Measurements from ENCODE around the gene SCUBE3. TPM values are rescaled to one million over a fixed set of nuclear protein-coding genes. Genes with fewer than 3 reads are reported as not detected.

Gene SCUBE3
- total and polyA plus RNA-seq, 2 experiments from 2014 or later: 0.39 to 1.1 TPM

DNA sequence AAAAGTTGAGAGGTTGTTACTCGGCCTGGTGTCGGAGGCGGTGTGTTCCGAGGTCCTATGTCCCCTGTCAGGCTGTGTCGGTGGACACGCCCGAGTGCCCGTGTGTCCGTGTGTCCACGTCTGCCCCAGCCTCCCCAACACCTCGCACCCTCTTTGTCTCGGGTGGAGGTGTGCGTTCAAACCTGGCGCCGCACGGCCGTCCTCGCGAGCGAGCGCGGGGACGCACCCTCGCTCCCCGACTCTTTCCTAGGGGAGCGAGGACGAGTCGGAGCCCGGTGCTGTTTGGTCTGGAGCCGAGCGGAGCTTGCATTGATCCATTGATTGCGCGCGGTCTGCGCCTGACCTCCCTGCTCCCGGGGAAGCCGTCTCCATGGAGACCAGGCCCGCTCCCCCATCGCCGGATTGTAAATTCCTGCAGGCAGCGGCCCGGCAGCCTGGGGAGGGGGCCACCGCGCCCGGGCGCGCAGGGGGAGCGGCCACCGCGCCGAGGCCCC is 411 bp upstream of the SCUBE3 start:
- Mint-ChIP-seq H3K9me3 (no peaks in the 10 kb centered on the region), H3K4me1 (peaks cover 43% of the 10 kb centered on the region), H3K27ac (no peak overlapping the region), H3K27me3 (ENCODE audit: insufficient read depth, low read depth, poor library complexity) (peaks cover 59% of the 10 kb centered on the region), H3K4me3 (peak overlapping the region; percentile 75), H3K36me3 (ENCODE audit: low read depth) (no peaks in the 10 kb centered on the region)
- H3K36me3 ChIP-seq (ENCODE audit: insufficient read depth): no peaks in the 10 kb centered on the region
- peak overlapping the region; percentile 76 for H3K4me3 ChIP-seq
- H3K9me2 ChIP-seq (ENCODE audit: insufficient read depth): no peaks in the 10 kb centered on the region
- H3K27ac ChIP-seq (ENCODE audit: low read depth): no peak overlapping the region
- H3K79me2 ChIP-seq (replicated peaks; ENCODE audit: insufficient read depth): no peaks in the 10 kb centered on the region; the same call in 1 of the 2 replicates
- H2AFZ ChIP-seq: peak overlapping the region; percentile 95
- DNase-seq (ENCODE audit: low spot score): peak; percentile 91
- H3K4me2 ChIP-seq: peak overlapping the region; percentile 86
- H3K4me1 ChIP-seq (ENCODE audit: insufficient read depth): peaks cover 35% of the 10 kb centered on the region
- peak; percentile 69 for ATAC-seq
- H3K27me3 ChIP-seq (ENCODE audit: insufficient read depth): peaks cover 88% of the 10 kb centered on the region
- H3F3A ChIP-seq (replicated peaks; ENCODE audit: low read depth): peaks cover 15% of the 10 kb centered on the region; the same call in 1 of the 2 replicates
- no peak for TF ChIP-seq ZNF331 (CRISPR knock-in tag; IDR thresholded peaks at IDR 0.05; ENCODE audit: low read depth)
- TF ChIP-seq, protein P1, sequence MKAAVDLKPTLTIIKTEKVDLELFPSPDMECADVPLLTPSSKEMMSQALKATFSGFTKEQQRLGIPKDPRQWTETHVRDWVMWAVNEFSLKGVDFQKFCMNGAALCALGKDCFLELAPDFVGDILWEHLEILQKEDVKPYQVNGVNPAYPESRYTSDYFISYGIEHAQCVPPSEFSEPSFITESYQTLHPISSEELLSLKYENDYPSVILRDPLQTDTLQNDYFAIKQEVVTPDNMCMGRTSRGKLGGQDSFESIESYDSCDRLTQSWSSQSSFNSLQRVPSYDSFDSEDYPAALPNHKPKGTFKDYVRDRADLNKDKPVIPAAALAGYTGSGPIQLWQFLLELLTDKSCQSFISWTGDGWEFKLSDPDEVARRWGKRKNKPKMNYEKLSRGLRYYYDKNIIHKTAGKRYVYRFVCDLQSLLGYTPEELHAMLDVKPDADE (IDR thresholded peaks at IDR 0.05): no peak
- TF ChIP-seq STAT1 (IDR thresholded peaks at IDR 0.05; ENCODE audit: unreplicated experiment): no peak
- no peak for TF ChIP-seq CREB1 (CRISPR knock-in tag; IDR thresholded peaks at IDR 0.05; ENCODE audit: low read depth)
- peaks cover 16% of the 10 kb centered on the region for H4K20me1 ChIP-seq (replicated peaks; ENCODE audit: insufficient read depth)

DNA sequence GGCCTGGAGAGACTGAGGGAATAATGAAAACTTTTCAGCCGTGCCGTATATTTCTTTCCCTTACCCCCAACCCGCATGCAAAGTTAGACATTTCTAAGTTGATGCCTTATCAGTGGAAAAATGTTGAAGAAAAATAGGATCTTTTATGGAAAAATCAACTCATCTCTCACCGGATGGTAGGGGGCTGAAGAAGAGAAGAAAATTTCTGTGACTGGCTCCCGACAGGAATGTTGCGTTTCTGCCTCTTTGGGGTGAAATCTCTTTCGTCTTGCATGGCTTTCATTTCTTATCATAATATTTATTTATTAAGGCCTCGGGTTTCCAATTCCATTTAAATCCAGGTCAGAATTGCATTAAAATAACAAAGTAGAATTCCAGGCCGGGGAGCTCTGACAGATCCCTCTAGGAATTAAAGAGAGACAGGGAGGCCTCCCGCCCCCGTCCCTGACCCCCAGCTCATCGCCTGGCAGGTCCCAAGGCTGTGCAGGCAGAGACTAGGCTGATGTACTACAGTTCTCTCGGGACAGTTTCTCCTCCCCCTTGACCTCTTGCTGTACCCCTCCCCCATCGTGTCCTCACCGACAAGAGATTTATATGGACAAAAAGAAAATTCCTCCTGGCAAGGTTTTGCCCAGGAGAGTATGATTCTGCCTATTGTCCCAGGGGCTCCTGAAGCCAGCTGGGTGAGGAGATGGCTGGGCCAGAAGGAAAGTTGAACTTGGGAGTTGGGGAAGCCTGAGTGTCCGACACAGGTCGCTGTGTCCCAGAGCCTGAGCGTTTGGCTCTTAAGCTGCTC is 1.3 kb downstream of the SCUBE3 start:
- Histone ChIP-seq H3K36me3 (ENCODE audit: insufficient read depth) (no peaks in the 10 kb centered on the region), H4K20me1 (replicated peaks; ENCODE audit: insufficient read depth) (peaks cover 21% of the 10 kb centered on the region), H3F3A (replicated peaks; ENCODE audit: low read depth) (peaks cover 15% of the 10 kb centered on the region; the same call in 1 of the 2 replicates), H3K79me2 (replicated peaks; ENCODE audit: insufficient read depth) (no peaks in the 10 kb centered on the region; the same call in 1 of the 2 replicates), H3K4me3 (peak overlapping the region; percentile 76), H3K4me1 (ENCODE audit: insufficient read depth) (peaks cover 35% of the 10 kb centered on the region), H3K9me2 (ENCODE audit: insufficient read depth) (no peaks in the 10 kb centered on the region), H3K27me3 (ENCODE audit: insufficient read depth) (peaks cover 91% of the 10 kb centered on the region), H2AFZ (peak overlapping the region; percentile 95; the same call in 1 of the 2 replicates), H3K4me2 (peak overlapping the region; percentile 86), H3K27ac (ENCODE audit: low read depth) (no peak overlapping the region)
- peak; percentile 53 for DNase-seq (ENCODE audit: low spot score)
- no peaks in the 10 kb centered on the region for H3K36me3 Mint-ChIP-seq (ENCODE audit: low read depth)
- H3K27ac Mint-ChIP-seq: no peak overlapping the region
- H3K27me3 Mint-ChIP-seq (ENCODE audit: insufficient read depth, low read depth, poor library complexity): peaks cover 49% of the 10 kb centered on the region
- no peaks in the 10 kb centered on the region for H3K9me3 Mint-ChIP-seq
- H3K4me1 Mint-ChIP-seq: peaks cover 53% of the 10 kb centered on the region
- H3K4me3 Mint-ChIP-seq: peak overlapping the region; percentile 71
- ATAC-seq: peak; percentile 8
- TF ChIP-seq CREB1 (CRISPR knock-in tag; IDR thresholded peaks at IDR 0.05; ENCODE audit: low read depth) (no peak), EZH2 (IDR thresholded peaks at IDR 0.05; ENCODE audit: low read depth, unreplicated experiment) (peak; percentile 50)

DNA sequence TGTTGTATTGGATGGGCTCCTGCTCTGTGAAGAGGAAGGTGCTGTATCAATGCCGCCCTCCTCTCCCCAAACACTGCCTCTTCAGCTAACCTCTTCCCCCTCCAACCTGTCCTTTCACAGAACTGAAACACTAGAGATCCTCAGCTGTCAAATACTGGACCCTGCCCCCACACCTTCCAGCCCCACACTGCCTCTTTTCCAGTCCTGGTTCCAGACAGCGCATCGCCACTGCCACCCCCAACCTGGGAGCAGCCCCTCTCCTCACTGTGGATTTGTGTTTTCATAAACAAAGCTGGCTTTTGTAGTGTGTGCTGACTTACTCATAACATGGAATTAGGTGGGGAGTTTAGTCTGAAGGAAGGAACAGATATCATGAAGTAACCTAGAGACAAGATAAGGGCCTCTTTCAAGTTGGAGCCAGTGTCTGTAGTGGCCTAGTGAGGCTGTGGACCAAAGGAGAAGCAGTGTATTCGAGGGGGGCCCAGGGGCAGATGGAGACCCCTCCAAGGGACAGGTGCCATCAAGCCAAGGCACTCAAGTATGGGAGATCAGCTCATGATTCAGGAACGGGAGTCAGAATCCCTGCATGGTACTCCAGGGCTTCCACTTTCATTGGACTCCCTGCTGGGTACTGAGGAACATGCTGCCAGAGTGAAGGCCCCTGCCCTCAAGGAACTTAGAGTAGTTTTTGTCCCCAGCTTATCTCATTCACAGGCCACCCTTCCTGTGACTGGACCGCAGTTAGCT is 2.1 kb downstream of the SCUBE3 start:
- Histone ChIP-seq H3K4me3 (peak overlapping the region; percentile 76), H3K27ac (ENCODE audit: low read depth) (no peak overlapping the region), H3K9me2 (ENCODE audit: insufficient read depth) (no peaks in the 10 kb centered on the region), H3K79me2 (replicated peaks; ENCODE audit: insufficient read depth) (no peaks in the 10 kb centered on the region; the same call in 1 of the 2 replicates), H3K4me1 (ENCODE audit: insufficient read depth) (peaks cover 35% of the 10 kb centered on the region), H2AFZ (no peak overlapping the region), H3F3A (replicated peaks; ENCODE audit: low read depth) (peaks cover 15% of the 10 kb centered on the region; the same call in 1 of the 2 replicates), H3K36me3 (ENCODE audit: insufficient read depth) (no peaks in the 10 kb centered on the region), H3K27me3 (ENCODE audit: insufficient read depth) (peaks cover 91% of the 10 kb centered on the region), H3K4me2 (peak overlapping the region; percentile 86), H4K20me1 (replicated peaks; ENCODE audit: insufficient read depth) (peaks cover 21% of the 10 kb centered on the region)
- Mint-ChIP-seq H3K27me3 (ENCODE audit: insufficient read depth, low read depth, poor library complexity) (peaks cover 49% of the 10 kb centered on the region), H3K36me3 (ENCODE audit: low read depth) (no peaks in the 10 kb centered on the region), H3K4me1 (peaks cover 53% of the 10 kb centered on the region), H3K4me3 (peak overlapping the region; percentile 71), H3K27ac (no peak overlapping the region), H3K9me3 (no peaks in the 10 kb centered on the region)
- DNase-seq (ENCODE audit: low spot score) (no peak), ATAC-seq (no peak)
- TF ChIP-seq ZNF331 (CRISPR knock-in tag; IDR thresholded peaks at IDR 0.05; ENCODE audit: low read depth): no peak
- TF ChIP-seq, protein P2, sequence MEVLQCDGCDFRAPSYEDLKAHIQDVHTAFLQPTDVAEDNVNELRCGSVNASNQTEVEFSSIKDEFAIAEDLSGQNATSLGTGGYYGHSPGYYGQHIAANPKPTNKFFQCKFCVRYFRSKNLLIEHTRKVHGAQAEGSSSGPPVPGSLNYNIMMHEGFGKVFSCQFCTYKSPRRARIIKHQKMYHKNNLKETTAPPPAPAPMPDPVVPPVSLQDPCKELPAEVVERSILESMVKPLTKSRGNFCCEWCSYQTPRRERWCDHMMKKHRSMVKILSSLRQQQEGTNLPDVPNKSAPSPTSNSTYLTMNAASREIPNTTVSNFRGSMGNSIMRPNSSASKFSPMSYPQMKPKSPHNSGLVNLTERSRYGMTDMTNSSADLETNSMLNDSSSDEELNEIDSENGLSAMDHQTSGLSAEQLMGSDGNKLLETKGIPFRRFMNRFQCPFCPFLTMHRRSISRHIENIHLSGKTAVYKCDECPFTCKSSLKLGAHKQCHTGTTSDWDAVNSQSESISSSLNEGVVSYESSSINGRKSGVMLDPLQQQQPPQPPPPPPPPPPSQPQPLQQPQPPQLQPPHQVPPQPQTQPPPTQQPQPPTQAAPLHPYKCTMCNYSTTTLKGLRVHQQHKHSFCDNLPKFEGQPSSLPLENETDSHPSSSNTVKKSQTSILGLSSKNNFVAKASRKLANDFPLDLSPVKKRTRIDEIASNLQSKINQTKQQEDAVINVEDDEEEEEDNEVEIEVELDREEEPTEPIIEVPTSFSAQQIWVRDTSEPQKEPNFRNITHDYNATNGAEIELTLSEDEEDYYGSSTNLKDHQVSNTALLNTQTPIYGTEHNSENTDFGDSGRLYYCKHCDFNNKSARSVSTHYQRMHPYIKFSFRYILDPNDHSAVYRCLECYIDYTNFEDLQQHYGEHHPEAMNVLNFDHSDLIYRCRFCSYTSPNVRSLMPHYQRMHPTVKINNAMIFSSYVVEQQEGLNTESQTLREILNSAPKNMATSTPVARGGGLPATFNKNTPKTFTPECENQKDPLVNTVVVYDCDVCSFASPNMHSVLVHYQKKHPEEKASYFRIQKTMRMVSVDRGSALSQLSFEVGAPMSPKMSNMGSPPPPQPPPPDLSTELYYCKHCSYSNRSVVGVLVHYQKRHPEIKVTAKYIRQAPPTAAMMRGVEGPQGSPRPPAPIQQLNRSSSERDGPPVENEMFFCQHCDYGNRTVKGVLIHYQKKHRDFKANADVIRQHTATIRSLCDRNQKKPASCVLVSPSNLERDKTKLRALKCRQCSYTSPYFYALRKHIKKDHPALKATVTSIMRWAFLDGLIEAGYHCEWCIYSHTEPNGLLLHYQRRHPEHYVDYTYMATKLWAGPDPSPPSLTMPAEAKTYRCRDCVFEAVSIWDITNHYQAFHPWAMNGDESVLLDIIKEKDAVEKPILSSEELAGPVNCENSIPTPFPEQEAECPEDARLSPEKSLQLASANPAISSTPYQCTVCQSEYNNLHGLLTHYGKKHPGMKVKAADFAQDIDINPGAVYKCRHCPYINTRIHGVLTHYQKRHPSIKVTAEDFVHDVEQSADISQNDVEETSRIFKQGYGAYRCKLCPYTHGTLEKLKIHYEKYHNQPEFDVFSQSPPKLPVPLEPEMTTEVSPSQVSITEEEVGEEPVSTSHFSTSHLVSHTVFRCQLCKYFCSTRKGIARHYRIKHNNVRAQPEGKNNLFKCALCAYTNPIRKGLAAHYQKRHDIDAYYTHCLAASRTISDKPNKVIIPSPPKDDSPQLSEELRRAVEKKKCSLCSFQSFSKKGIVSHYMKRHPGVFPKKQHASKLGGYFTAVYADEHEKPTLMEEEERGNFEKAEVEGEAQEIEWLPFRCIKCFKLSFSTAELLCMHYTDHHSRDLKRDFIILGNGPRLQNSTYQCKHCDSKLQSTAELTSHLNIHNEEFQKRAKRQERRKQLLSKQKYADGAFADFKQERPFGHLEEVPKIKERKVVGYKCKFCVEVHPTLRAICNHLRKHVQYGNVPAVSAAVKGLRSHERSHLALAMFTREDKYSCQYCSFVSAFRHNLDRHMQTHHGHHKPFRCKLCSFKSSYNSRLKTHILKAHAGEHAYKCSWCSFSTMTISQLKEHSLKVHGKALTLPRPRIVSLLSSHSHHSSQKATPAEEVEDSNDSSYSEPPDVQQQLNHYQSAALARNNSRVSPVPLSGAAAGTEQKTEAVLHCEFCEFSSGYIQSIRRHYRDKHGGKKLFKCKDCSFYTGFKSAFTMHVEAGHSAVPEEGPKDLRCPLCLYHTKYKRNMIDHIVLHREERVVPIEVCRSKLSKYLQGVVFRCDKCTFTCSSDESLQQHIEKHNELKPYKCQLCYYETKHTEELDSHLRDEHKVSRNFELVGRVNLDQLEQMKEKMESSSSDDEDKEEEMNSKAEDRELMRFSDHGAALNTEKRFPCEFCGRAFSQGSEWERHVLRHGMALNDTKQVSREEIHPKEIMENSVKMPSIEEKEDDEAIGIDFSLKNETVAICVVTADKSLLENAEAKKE (CRISPR knock-in tag; IDR thresholded peaks at IDR 0.05): no peak

Data from GM23338 (cell line).